CD4-positive, alpha-beta T cell (primary cell): ENCODE data around the gene CYP27B1. TPM values are rescaled to one million over a fixed set of nuclear protein-coding genes. Genes with fewer than 3 reads are reported as not detected.

Experiments used
- ATAC-seq: fragments of 200-7000 bp; cut with Tn5 transposase; one replicate; pipeline ENCODE4 v1.10.0; 2022; ENCODE audit warnings: mild to moderate bottlenecking; ENCODE audit not compliant: poor library complexity
- CTCF ChIA-PET: fragments of 350-600 bp; sonication (Branson Sonifier 250); formaldehyde crosslinking; loops from one replicate; lab custom pipeline; 2021; ENCODE audit warnings: antibody characterized with exemption, inconsistent platforms; lab: Charles Lee
- POLR2A ChIA-PET: fragments of 350-600 bp; sonication (Branson Sonifier 250); formaldehyde crosslinking; loops from one replicate; lab custom pipeline; 2021; ENCODE audit warnings: antibody characterized with exemption, inconsistent platforms; lab: Charles Lee
- DNase-seq, 14 experiments: peaks; one replicate each; pipeline ENCODE4 v3.0.0-alpha.2; 2013 to 2020; ENCODE audit warnings: mixed read lengths in 2 of 14
- H3K27ac ChIP-seq, 2 donors: one replicate each; pipeline versions ENCODE4 v1.5.1 to v1.7.0; 2013; ENCODE audit warnings: low read length in 2 of 2, low read depth in 1 of 2, mild to moderate bottlenecking in 1 of 2
- H3K27me3 ChIP-seq, 2 experiments: 1 replicate in 1 of 2; 2 replicates in 1 of 2; pipeline versions ENCODE4 v1.6.1 to v1.7.0; 2013; ENCODE audit warnings: low read length in 2 of 2, control low read depth in 1 of 2, mild to moderate bottlenecking in 1 of 2, moderate library complexity in 1 of 2; ENCODE audit not compliant: insufficient read depth in 2 of 2, control insufficient read depth in 1 of 2
- H3K36me3 ChIP-seq: one replicate; pipeline ENCODE4 v1.6.1; 2013; ENCODE audit warnings: low read length, control low read depth; ENCODE audit not compliant: insufficient read depth
- H3K4me1 ChIP-seq: one replicate; pipeline ENCODE4 v1.6.1; 2013; ENCODE audit warnings: low read length, control low read depth; ENCODE audit not compliant: insufficient read depth
- H3K4me3 ChIP-seq: one replicate; pipeline ENCODE4 v1.5.1; 2013; ENCODE audit warnings: mild to moderate bottlenecking, low read length, moderate library complexity
- H3K9me3 ChIP-seq, 2 experiments: 1 replicate in 1 of 2; 2 replicates in 1 of 2; pipeline versions ENCODE4 v1.6.1 to v1.7.0; 2013; ENCODE audit warnings: low read length in 2 of 2, mild to moderate bottlenecking in 2 of 2, control low read depth in 1 of 2, moderate library complexity in 1 of 2; ENCODE audit not compliant: control insufficient read depth in 1 of 2, insufficient read depth in 1 of 2
- H3K27ac Mint-ChIP-seq: one replicate; pipeline ENCODE4 v1.8.0; 2020; ENCODE audit warnings: mixed read lengths
- H3K27me3 Mint-ChIP-seq: one replicate; pipeline ENCODE4 v1.8.0; 2021; ENCODE audit warnings: mixed read lengths
- H3K36me3 Mint-ChIP-seq: one replicate; pipeline ENCODE4 v1.8.0; 2021; ENCODE audit warnings: low read depth, mixed read lengths
- H3K4me1 Mint-ChIP-seq: one replicate; pipeline ENCODE4 v1.8.0; 2021; ENCODE audit warnings: low read depth, mixed read lengths
- H3K4me3 Mint-ChIP-seq: one replicate; pipeline ENCODE4 v1.8.0; 2020; ENCODE audit warnings: mild to moderate bottlenecking, mixed read lengths
- H3K9me3 Mint-ChIP-seq: one replicate; pipeline ENCODE4 v1.8.0; 2020; ENCODE audit warnings: mixed read lengths
- CTCF ChIP-seq: fragments of 200-600 bp; IDR thresholded peaks from one replicate; pipeline ENCODE4 v1.8.0; 2022; ENCODE audit warnings: antibody characterized with exemption, mild to moderate bottlenecking
- intact Hi-C, 2 experiments: fragments of 100-400 bp; cut with DNase I in 1 of 2; cut with micrococcal nuclease in 1 of 2; formaldehyde crosslinking; loops; one replicate each; pipeline versions ENCODE4 v1.15.1 to v1.9.0; 2023 to 2025; cut with DNase I, micrococcal nuclease
- total RNA-seq, 174 experiments: library from RNA in 2 of 174; stranded (reverse) in 2 of 174; gene quantifications; one replicate each; pipeline ENCODE4 v1.2.3 and lab custom pipeline; 2021 to 2026

Gene CYP27B1
- total RNA-seq, 2 experiments from 2014 or later: 1.0 to 1.4 TPM

GRCh38 chr12:57733928-57734327 is 33.0 kb downstream of the CYP27B1 start:
- Histone ChIP-seq H3K4me1 (peaks cover 20% of the 10 kb centered on the region), H3K4me3 (no peak overlapping the region), H3K27ac (no peak overlapping the region), H3K27me3 (no peaks in the 10 kb centered on the region), H3K9me3 (no peaks in the 10 kb centered on the region), H3K36me3 (peaks cover 87% of the 10 kb centered on the region)
- H3K4me1 Mint-ChIP-seq: peaks cover 23% of the 10 kb centered on the region
- no peak for ATAC-seq
- ChIA-PET POLR2A (no interaction called here), CTCF (no interaction called here)
- TF ChIP-seq CTCF: no peak
- H3K36me3 Mint-ChIP-seq: peaks cover 79% of the 10 kb centered on the region
- no peak overlapping the region for H3K4me3 Mint-ChIP-seq
- H3K27me3 Mint-ChIP-seq: no peaks in the 10 kb centered on the region
- intact Hi-C loops: no loop called here
- H3K27ac Mint-ChIP-seq: no peak overlapping the region
- H3K9me3 Mint-ChIP-seq: no peaks in the 10 kb centered on the region
- DNase-seq: no peak

- Histone ChIP-seq H3K27ac (no peak overlapping the region), H3K36me3 (peaks cover 93% of the 10 kb centered on the region), H3K4me1 (peaks cover 13% of the 10 kb centered on the region), H3K9me3 (no peaks in the 10 kb centered on the region), H3K4me3 (no peak overlapping the region), H3K27me3 (no peaks in the 10 kb centered on the region)
- Mint-ChIP-seq H3K4me3 (no peak overlapping the region), H3K36me3 (peaks cover 87% of the 10 kb centered on the region), H3K4me1 (peaks cover 21% of the 10 kb centered on the region), H3K27me3 (no peaks in the 10 kb centered on the region), H3K27ac (no peak overlapping the region), H3K9me3 (no peaks in the 10 kb centered on the region)
- CTCF ChIA-PET: interaction anchor here (1.3 kb wide), 1 partner anchor 26 kb away, joined by 3 read pairs; no protein-coding TSS in a partner anchor
- DNase-seq: no peak
- ATAC-seq: no peak
- no peak for TF ChIP-seq CTCF
- intact Hi-C loops: no loop called here
- POLR2A ChIA-PET: interaction anchor here (1.7 kb wide), 1 partner anchor 8 kb away, joined by 6 read pairs; no protein-coding TSS in a partner anchor
Measured at GRCh38 chr12:57732726-57733593, 33.9 kb downstream of the CYP27B1 start.

GRCh38 chr12:57732270-57732669 is 34.6 kb downstream of the CYP27B1 start:
- Histone ChIP-seq H3K4me3 (no peak overlapping the region), H3K27ac (no peak overlapping the region), H3K36me3 (peaks cover 97% of the 10 kb centered on the region), H3K27me3 (no peaks in the 10 kb centered on the region), H3K9me3 (peaks cover 0 to 6% of the 10 kb centered on the region in 2 experiments), H3K4me1 (peaks cover 13% of the 10 kb centered on the region)
- H3K27ac Mint-ChIP-seq: no peak overlapping the region
- no peaks in the 10 kb centered on the region for H3K27me3 Mint-ChIP-seq
- intact Hi-C loops: no loop called here
- DNase-seq: no peak
- ChIA-PET POLR2A (interaction anchor here (1.7 kb wide), 1 partner anchor 9 kb away, joined by 6 read pairs; no protein-coding TSS in a partner anchor), CTCF (interaction anchor here (1.3 kb wide), 1 partner anchor 27 kb away, joined by 3 read pairs; no protein-coding TSS in a partner anchor)
- peaks cover 21% of the 10 kb centered on the region for H3K4me1 Mint-ChIP-seq
- no peaks in the 10 kb centered on the region for H3K9me3 Mint-ChIP-seq
- H3K36me3 Mint-ChIP-seq: peaks cover 93% of the 10 kb centered on the region
- H3K4me3 Mint-ChIP-seq: no peak overlapping the region
- TF ChIP-seq CTCF: no peak
- no peak for ATAC-seq
